SK-N-SH (cell line): ENCODE measurements around the gene KEAP1. TPM values are rescaled to one million over a fixed set of nuclear protein-coding genes. Genes with fewer than 3 reads are reported as not detected.

ENCODE experiments used
- CTCF ChIA-PET: fragments of 300-600, 350-600 bp; formaldehyde crosslinking; extraction: SDS; loops from one replicate; lab custom pipeline; 2021; lab: Yijun Ruan, JAX
- POLR2A ChIA-PET: fragments of 350-600 bp; sonication (Branson Sonifier 250); formaldehyde crosslinking; extraction: SDS; loops from one replicate; lab custom pipeline; 2020; ENCODE audit warnings: antibody characterized with exemption, inconsistent platforms; lab: Yijun Ruan, JAX
- DNase-seq: peaks from one replicate; pipeline ENCODE4 v3.0.0; 2012
- H2AFZ ChIP-seq: fragments of 200-600 bp; sonication (generic); 2 replicates; pipeline ENCODE4 v1.8.1; 2016; ENCODE audit warnings: antibody characterized with exemption, mild to moderate bottlenecking, low read depth
- H3F3A ChIP-seq: fragments of 200-600 bp; sonication (generic); replicated peaks from 2 replicates; pipeline ENCODE3; 2016; ENCODE audit warnings: antibody characterized with exemption, mild to moderate bottlenecking; ENCODE audit not compliant: insufficient read depth
- H3K27ac ChIP-seq, 2 experiments: fragments of 200-500 bp in 1 of 2; fragments of 200-600 bp in 1 of 2; sonication (Bioruptor generic) in 1 of 2; sonication (generic), shearing (Covaris generic) in 1 of 2; 2 replicates each; pipeline versions ENCODE4 v1.5.1 to v1.6.1; 2014 to 2016; ENCODE audit warnings: low read depth in 2 of 2, inconsistent platforms in 1 of 2, low read length in 1 of 2, mild to moderate bottlenecking in 1 of 2, mixed read lengths in 1 of 2
- H3K27me3 ChIP-seq: fragments of 200-600 bp; sonication (generic), shearing (Covaris generic); 2 replicates; pipeline ENCODE4 v1.6.1; 2016; ENCODE audit warnings: mixed run types; ENCODE audit not compliant: insufficient read depth
- H3K36me3 ChIP-seq, 2 experiments: fragments of 200-500 bp in 1 of 2; fragments of 200-600 bp in 1 of 2; sonication (Bioruptor generic) in 1 of 2; sonication (generic) in 1 of 2; replicated peaks in 1 of 2; 2 replicates each; pipeline versions ENCODE3 to v1.5.1; 2014 to 2016; ENCODE audit warnings: low read length in 1 of 2, mild to moderate bottlenecking in 1 of 2; ENCODE audit not compliant: insufficient read depth in 2 of 2, control insufficient read depth in 1 of 2
- H3K4me1 ChIP-seq, 2 experiments: fragments of 200-500 bp in 1 of 2; fragments of 200-600 bp in 1 of 2; sonication (Bioruptor generic) in 1 of 2; sonication (generic), shearing (Covaris generic) in 1 of 2; 2 replicates each; pipeline versions ENCODE4 v1.5.1 to v1.6.1; 2014 to 2016; ENCODE audit warnings: low read depth in 1 of 2, low read length in 1 of 2, mixed run types in 1 of 2; ENCODE audit not compliant: insufficient read depth in 2 of 2, control insufficient read depth in 1 of 2
- H3K4me2 ChIP-seq: fragments of 200-600 bp; sonication (generic), shearing (Covaris generic); 2 replicates; pipeline ENCODE4 v1.6.1; 2017; ENCODE audit warnings: mixed run types
- H3K4me3 ChIP-seq, 2 experiments: fragments of 200-500 bp in 1 of 2; fragments of 200-600 bp in 1 of 2; sonication (Bioruptor generic) in 1 of 2; sonication (generic), shearing (Covaris generic) in 1 of 2; 2 replicates each; pipeline versions ENCODE4 v1.5.1 to v1.8.1; 2014 to 2016; ENCODE audit warnings: low read depth in 2 of 2, inconsistent platforms in 1 of 2, low read length in 1 of 2, mild to moderate bottlenecking in 1 of 2, mixed read lengths in 1 of 2, moderate library complexity in 1 of 2
- H3K79me2 ChIP-seq: fragments of 200-600 bp; sonication (generic); 2 replicates; pipeline ENCODE4 v1.8.1; 2017; ENCODE audit warnings: mild to moderate bottlenecking; ENCODE audit not compliant: insufficient read depth
- H3K9ac ChIP-seq: fragments of 200-600 bp; sonication (generic); 2 replicates; pipeline ENCODE4 v1.6.1; 2017; ENCODE audit warnings: mixed run types
- H3K9me2 ChIP-seq: fragments of 200-600 bp; sonication (generic); 2 replicates; pipeline ENCODE4 v1.6.1; 2017; ENCODE audit warnings: mixed run types
- H3K9me3 ChIP-seq: fragments of 200-600 bp; sonication (generic); 2 replicates; pipeline ENCODE4 v1.6.1; 2017; ENCODE audit warnings: mixed run types, mild to moderate bottlenecking, moderate library complexity
- H4K20me1 ChIP-seq: fragments of 200-600 bp; sonication (generic); 2 replicates; pipeline ENCODE4 v1.6.1; 2017; ENCODE audit warnings: mild to moderate bottlenecking, mixed run types; ENCODE audit not compliant: insufficient read depth
- CHD2 ChIP-seq: fragments of 150-350 bp; IDR thresholded peaks from 2 replicates; pipeline ENCODE4 v1.6.1; 2018; ENCODE audit warnings: low read length; ENCODE audit not compliant: partially characterized antibody
- FOSL2 ChIP-seq: IDR thresholded peaks from 2 replicates; pipeline ENCODE4 v1.4.0; 2012; ENCODE audit warnings: low read depth, mild to moderate bottlenecking, moderate library complexity, borderline replicate concordance
- GATA2 ChIP-seq: sonication (generic); formaldehyde crosslinking; IDR thresholded peaks from 2 replicates; pipeline ENCODE4 v1.5.0; 2020; ENCODE audit warnings: mild to moderate bottlenecking, missing genetic modification reagents
- JUND ChIP-seq: IDR thresholded peaks from 2 replicates; pipeline ENCODE4 v1.4.0; 2012
- NFIC ChIP-seq: IDR thresholded peaks from 2 replicates; pipeline ENCODE4 v1.4.0; 2012; ENCODE audit warnings: borderline replicate concordance
- NRF1 ChIP-seq: IDR thresholded peaks from 2 replicates; pipeline ENCODE4 v1.6.1; 2012; ENCODE audit warnings: low read depth, mild to moderate bottlenecking, low read length
- POLR2AphosphoS5 ChIP-seq: IDR thresholded peaks from 2 replicates; pipeline ENCODE4 v1.6.1; 2012; ENCODE audit warnings: low read depth, low read length
- RCOR1 ChIP-seq: fragments of 150-350 bp; IDR thresholded peaks from 2 replicates; pipeline ENCODE4 v1.6.1; 2017; ENCODE audit warnings: antibody characterized with exemption, low read length
- RFX5 ChIP-seq: IDR thresholded peaks from 2 replicates; pipeline ENCODE4 v1.6.1; 2012; ENCODE audit warnings: mild to moderate bottlenecking, improper control_type of control experiment, low read length
- RXRA ChIP-seq: IDR thresholded peaks from 2 replicates; pipeline ENCODE4 v1.4.0; 2012; ENCODE audit warnings: low read depth, mild to moderate bottlenecking, borderline replicate concordance
- SIN3A ChIP-seq: IDR thresholded peaks from 2 replicates; pipeline ENCODE4 v1.6.1; 2012; ENCODE audit warnings: low read depth, mild to moderate bottlenecking, low read length, moderate library complexity, borderline replicate concordance
- SMC3 ChIP-seq: IDR thresholded peaks from 2 replicates; pipeline ENCODE4 v1.6.1; 2012; ENCODE audit warnings: low read depth, low read length, improper control_type of control experiment
- TAF1 ChIP-seq: IDR thresholded peaks from 2 replicates; pipeline ENCODE4 v1.6.1; 2012; ENCODE audit warnings: low read depth, mild to moderate bottlenecking, low read length, moderate library complexity, borderline replicate concordance
- TCF12 ChIP-seq: IDR thresholded peaks from 2 replicates; pipeline ENCODE4 v1.4.0; 2012
- TEAD4 ChIP-seq: IDR thresholded peaks from 2 replicates; pipeline ENCODE4 v1.4.0; 2012; ENCODE audit warnings: mild to moderate bottlenecking, borderline replicate concordance; ENCODE audit not compliant: insufficient read depth
- WGBS: methylation state at CpG from one replicate; pipeline ENCODE4 v1.1.6; 2017; ENCODE audit warnings: low lambda C conversion rate; 5-methylcytosine and 5-hydroxymethylcytosine counted together
- polyA plus RNA-seq, 3 experiments: library from polyadenylated mRNA; depleted of rRNA; stranded (reverse); fragments of >200 nt; gene quantifications; 2 replicates each; pipeline ENCODE4 v1.2.3, GENCODE V29; 2012
- TF ChIP-seq, protein P1 (sequence below): fragments of 200-600 bp; sonication (generic); IDR thresholded peaks from 2 replicates; pipeline ENCODE4 v1.6.1; 2017; ENCODE audit warnings: antibody characterized with exemption, mild to moderate bottlenecking, moderate library complexity
- TF ChIP-seq, protein P2 (sequence below): fragments of 150-350 bp; IDR thresholded peaks from 2 replicates; pipeline ENCODE4 v1.6.1; 2017; ENCODE audit warnings: antibody characterized with exemption, low read length, low read depth, borderline replicate concordance
- TF ChIP-seq, protein P3 (sequence below): IDR thresholded peaks from 2 replicates; pipeline ENCODE4 v1.6.1; 2012; ENCODE audit warnings: mild to moderate bottlenecking, low read depth, low read length, moderate library complexity
- TF ChIP-seq, protein P4 (sequence below): IDR thresholded peaks from 2 replicates; pipeline ENCODE4 v1.4.0; 2012; ENCODE audit warnings: low read depth, borderline replicate concordance
- TF ChIP-seq, protein P5 (sequence below): fragments of 150-350 bp; IDR thresholded peaks from 2 replicates; pipeline ENCODE4 v1.6.1; 2016; ENCODE audit warnings: mild to moderate bottlenecking, low read depth, low read length

The KEAP1 gene
- polyA plus RNA-seq, 1 of the 3 experiments (the other 2 are of a cell fraction): 72.9 TPM

DNA sequence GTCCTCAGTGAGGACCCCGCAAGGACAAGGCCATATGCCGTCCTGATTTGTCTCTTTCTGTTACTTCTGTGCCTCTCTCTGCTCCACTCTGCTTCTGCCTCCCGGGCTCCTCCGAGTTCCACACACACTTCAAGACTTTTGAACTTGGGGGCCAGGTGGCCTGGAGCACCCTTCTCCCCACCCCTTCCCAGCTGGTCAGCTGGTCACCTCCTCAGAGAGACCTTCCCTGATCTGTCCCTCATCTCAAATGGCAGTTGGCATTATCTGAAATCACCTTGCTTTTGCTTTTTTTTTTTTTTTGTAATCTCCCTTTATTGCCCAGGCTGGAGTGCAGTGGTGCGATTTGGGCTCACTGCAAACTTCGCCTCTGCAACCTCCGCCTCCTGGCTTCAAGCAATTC lies 16.3 kb upstream of the KEAP1 start:
- Histone ChIP-seq H3K4me1 (no peaks in the 10 kb centered on the region; a peak in 1 of 4 replicates), H2AFZ (no peak overlapping the region), H3K4me2 (no peak overlapping the region), H3K9me2 (no peaks in the 10 kb centered on the region), H3F3A (no peaks in the 10 kb centered on the region), H4K20me1 (no peaks in the 10 kb centered on the region), H3K27ac (no peak overlapping the region), H3K4me3 (no peak overlapping the region), H3K9ac (no peak overlapping the region), H3K27me3 (peaks cover 4% of the 10 kb centered on the region; the same call in 1 of the 2 replicates), H3K36me3 (no peaks in the 10 kb centered on the region), H3K9me3 (no peaks in the 10 kb centered on the region), H3K79me2 (no peaks in the 10 kb centered on the region)
- POLR2A ChIA-PET: no interaction called here
- TF ChIP-seq TEAD4 (no peak), RXRA (no peak), SIN3A (no peak), GATA2 (CRISPR knock-in tag) (no peak), POLR2AphosphoS5 (no peak), NRF1 (no peak), NFIC (no peak), RCOR1 (no peak), RFX5 (no peak), TAF1 (no peak), SMC3 (no peak), TCF12 (no peak), FOSL2 (no peak), JUND (no peak), CHD2 (no peak)
- TF ChIP-seq, protein P1, sequence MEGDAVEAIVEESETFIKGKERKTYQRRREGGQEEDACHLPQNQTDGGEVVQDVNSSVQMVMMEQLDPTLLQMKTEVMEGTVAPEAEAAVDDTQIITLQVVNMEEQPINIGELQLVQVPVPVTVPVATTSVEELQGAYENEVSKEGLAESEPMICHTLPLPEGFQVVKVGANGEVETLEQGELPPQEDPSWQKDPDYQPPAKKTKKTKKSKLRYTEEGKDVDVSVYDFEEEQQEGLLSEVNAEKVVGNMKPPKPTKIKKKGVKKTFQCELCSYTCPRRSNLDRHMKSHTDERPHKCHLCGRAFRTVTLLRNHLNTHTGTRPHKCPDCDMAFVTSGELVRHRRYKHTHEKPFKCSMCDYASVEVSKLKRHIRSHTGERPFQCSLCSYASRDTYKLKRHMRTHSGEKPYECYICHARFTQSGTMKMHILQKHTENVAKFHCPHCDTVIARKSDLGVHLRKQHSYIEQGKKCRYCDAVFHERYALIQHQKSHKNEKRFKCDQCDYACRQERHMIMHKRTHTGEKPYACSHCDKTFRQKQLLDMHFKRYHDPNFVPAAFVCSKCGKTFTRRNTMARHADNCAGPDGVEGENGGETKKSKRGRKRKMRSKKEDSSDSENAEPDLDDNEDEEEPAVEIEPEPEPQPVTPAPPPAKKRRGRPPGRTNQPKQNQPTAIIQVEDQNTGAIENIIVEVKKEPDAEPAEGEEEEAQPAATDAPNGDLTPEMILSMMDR: no peak
- TF ChIP-seq, protein P2, sequence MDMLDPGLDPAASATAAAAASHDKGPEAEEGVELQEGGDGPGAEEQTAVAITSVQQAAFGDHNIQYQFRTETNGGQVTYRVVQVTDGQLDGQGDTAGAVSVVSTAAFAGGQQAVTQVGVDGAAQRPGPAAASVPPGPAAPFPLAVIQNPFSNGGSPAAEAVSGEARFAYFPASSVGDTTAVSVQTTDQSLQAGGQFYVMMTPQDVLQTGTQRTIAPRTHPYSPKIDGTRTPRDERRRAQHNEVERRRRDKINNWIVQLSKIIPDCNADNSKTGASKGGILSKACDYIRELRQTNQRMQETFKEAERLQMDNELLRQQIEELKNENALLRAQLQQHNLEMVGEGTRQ: no peak
- TF ChIP-seq, protein P3, sequence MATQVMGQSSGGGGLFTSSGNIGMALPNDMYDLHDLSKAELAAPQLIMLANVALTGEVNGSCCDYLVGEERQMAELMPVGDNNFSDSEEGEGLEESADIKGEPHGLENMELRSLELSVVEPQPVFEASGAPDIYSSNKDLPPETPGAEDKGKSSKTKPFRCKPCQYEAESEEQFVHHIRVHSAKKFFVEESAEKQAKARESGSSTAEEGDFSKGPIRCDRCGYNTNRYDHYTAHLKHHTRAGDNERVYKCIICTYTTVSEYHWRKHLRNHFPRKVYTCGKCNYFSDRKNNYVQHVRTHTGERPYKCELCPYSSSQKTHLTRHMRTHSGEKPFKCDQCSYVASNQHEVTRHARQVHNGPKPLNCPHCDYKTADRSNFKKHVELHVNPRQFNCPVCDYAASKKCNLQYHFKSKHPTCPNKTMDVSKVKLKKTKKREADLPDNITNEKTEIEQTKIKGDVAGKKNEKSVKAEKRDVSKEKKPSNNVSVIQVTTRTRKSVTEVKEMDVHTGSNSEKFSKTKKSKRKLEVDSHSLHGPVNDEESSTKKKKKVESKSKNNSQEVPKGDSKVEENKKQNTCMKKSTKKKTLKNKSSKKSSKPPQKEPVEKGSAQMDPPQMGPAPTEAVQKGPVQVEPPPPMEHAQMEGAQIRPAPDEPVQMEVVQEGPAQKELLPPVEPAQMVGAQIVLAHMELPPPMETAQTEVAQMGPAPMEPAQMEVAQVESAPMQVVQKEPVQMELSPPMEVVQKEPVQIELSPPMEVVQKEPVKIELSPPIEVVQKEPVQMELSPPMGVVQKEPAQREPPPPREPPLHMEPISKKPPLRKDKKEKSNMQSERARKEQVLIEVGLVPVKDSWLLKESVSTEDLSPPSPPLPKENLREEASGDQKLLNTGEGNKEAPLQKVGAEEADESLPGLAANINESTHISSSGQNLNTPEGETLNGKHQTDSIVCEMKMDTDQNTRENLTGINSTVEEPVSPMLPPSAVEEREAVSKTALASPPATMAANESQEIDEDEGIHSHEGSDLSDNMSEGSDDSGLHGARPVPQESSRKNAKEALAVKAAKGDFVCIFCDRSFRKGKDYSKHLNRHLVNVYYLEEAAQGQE: no peak
- TF ChIP-seq, protein P4, sequence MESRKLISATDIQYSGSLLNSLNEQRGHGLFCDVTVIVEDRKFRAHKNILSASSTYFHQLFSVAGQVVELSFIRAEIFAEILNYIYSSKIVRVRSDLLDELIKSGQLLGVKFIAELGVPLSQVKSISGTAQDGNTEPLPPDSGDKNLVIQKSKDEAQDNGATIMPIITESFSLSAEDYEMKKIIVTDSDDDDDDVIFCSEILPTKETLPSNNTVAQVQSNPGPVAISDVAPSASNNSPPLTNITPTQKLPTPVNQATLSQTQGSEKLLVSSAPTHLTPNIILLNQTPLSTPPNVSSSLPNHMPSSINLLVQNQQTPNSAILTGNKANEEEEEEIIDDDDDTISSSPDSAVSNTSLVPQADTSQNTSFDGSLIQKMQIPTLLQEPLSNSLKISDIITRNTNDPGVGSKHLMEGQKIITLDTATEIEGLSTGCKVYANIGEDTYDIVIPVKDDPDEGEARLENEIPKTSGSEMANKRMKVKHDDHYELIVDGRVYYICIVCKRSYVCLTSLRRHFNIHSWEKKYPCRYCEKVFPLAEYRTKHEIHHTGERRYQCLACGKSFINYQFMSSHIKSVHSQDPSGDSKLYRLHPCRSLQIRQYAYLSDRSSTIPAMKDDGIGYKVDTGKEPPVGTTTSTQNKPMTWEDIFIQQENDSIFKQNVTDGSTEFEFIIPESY: no peak
- TF ChIP-seq, protein P5, sequence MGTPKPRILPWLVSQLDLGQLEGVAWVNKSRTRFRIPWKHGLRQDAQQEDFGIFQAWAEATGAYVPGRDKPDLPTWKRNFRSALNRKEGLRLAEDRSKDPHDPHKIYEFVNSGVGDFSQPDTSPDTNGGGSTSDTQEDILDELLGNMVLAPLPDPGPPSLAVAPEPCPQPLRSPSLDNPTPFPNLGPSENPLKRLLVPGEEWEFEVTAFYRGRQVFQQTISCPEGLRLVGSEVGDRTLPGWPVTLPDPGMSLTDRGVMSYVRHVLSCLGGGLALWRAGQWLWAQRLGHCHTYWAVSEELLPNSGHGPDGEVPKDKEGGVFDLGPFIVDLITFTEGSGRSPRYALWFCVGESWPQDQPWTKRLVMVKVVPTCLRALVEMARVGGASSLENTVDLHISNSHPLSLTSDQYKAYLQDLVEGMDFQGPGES: no peak
- DNase-seq: no peak
- 56% methylated on average over 7 of the region's 7 CpGs for WGBS
- CTCF ChIA-PET: interaction anchor here (1.4 to 3.6 kb wide), 3 partner anchors 9 to 103 kb away, joined by 3 to 20 read pairs (median 5); no protein-coding TSS in a partner anchor
